Sigmoid colon (tissue), 7 donors: Measurements from ENCODE around the gene GDF2. TPM values are rescaled to one million over a fixed set of nuclear protein-coding genes. Genes with fewer than 3 reads are reported as not detected.

Source experiments
- DNase-seq: peaks from one replicate; pipeline ENCODE4 v3.0.0-alpha.2; 2019
- H3K27ac ChIP-seq, 4 donors: fragments of 200-600 bp; sonication (generic); one replicate each; pipeline ENCODE4 v1.5.1; 2016 to 2019; ENCODE audit warnings: mild to moderate bottlenecking in 1 of 4
- H3K27me3 ChIP-seq, 3 donors: fragments of 200-600 bp; sonication (generic); one replicate each; pipeline ENCODE4 v1.5.1; 2019; ENCODE audit warnings: mild to moderate bottlenecking in 1 of 3
- H3K36me3 ChIP-seq, 4 donors: fragments of 200-600 bp; sonication (generic); one replicate each; pipeline ENCODE4 v1.5.1; 2016 to 2019
- H3K4me1 ChIP-seq, 4 donors: fragments of 200-600 bp; sonication (generic); one replicate each; pipeline ENCODE4 v1.5.1; 2017 to 2019
- H3K4me3 ChIP-seq, 4 donors: fragments of 200-600 bp; sonication (generic); one replicate each; pipeline ENCODE4 v1.5.1; 2017 to 2019; ENCODE audit warnings: mild to moderate bottlenecking in 2 of 4, moderate library complexity in 1 of 4
- H3K9me3 ChIP-seq, 4 donors: fragments of 200-600 bp in 3 of 4; sonication (generic) in 3 of 4; one replicate each; pipeline versions ENCODE4 v1.5.1 to v1.6.1; 2013 to 2019
- EP300 ChIP-seq, 4 donors: sonication (generic); formaldehyde crosslinking; IDR thresholded peaks; one replicate each; pipeline ENCODE4 v1.6.1; 2017; ENCODE audit warnings: antibody characterized with exemption in 4 of 4
- POLR2A ChIP-seq, 2 donors: fragments of 450-650 bp; IDR thresholded peaks; one replicate each; pipeline ENCODE4 v1.6.1; 2016; ENCODE audit warnings: antibody characterized with exemption in 2 of 2, mild to moderate bottlenecking in 2 of 2, moderate library complexity in 2 of 2
- POLR2AphosphoS5 ChIP-seq, 4 donors: sonication (generic); formaldehyde crosslinking; IDR thresholded peaks; one replicate each; pipeline ENCODE4 v1.6.1; 2017; ENCODE audit warnings: antibody characterized with exemption in 4 of 4
- WGBS, 2 donors: extraction: QIAGEN DNeasy Blood & Tissue Kit; methylation state at CpG; one replicate each; pipeline ENCODE4 v1.1.7; 2013; 5-methylcytosine and 5-hydroxymethylcytosine counted together
- intact Hi-C: fragments of 100-400 bp; cut with DNase I; formaldehyde crosslinking; loops from one replicate; pipeline ENCODE4 v1.15.1; 2023
- polyA plus RNA-seq, 3 donors: library from polyadenylated mRNA; stranded (reverse); fragments of 200-250 nt; gene quantifications; one replicate each; pipeline ENCODE4 v1.2.3, GENCODE V29; 2013
- total RNA-seq, 4 donors: library from RNA; depleted of rRNA; stranded (reverse); fragments of >200 nt; gene quantifications; one replicate each; pipeline ENCODE4 v1.1.0, GENCODE V29; 2016
- TF ChIP-seq, protein P1 (sequence below), 4 experiments: fragments of 450-650 bp in 3 of 4; fragments of 200-600 bp in 1 of 4; IDR thresholded peaks; one replicate each; pipeline ENCODE4 v1.5.1; 2016 to 2019; ENCODE audit warnings: antibody characterized with exemption in 4 of 4, mild to moderate bottlenecking in 3 of 4, moderate library complexity in 2 of 4
- donor health status: healthy with polysubstance abuse.
- donor health status: Bipolar disorder and iron deficiency.
- donor health status: healthy.

The GDF2 gene
- total and polyA plus RNA-seq, 7 donors, result not detected

DNA sequence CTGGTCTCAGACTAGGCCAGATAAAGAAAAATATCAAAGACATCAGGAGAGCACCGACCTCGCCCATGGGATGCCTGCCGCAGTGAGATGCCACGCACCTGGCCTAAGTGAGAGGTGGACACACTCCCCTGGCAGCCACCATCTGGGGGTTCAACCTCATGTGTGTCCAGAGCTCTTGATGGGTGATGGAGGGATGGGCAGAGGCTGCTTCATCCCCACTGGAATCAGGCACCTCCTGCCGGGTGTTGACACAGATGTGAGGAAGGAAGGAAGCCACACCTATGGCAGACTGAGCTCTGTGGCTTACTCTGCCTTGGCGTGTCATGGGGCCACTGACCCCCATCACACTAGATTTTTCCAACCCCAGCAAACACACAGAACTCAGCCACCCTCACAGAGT lies 50.5 kb downstream of the GDF2 start:
- Histone ChIP-seq H3K4me3 (no peak overlapping the region), H3K4me1 (peaks cover 0 to 13% (median 12%) of the 10 kb centered on the region in 4 donors), H3K27me3 (no peaks in the 10 kb centered on the region), H3K27ac (no peak overlapping the region), H3K36me3 (no peaks in the 10 kb centered on the region), H3K9me3 (no peaks in the 10 kb centered on the region)
- DNase-seq, result no peak
- 82 to 85% methylated on average over 6 of the region's 6 CpGs for WGBS, 2 donors
- TF ChIP-seq POLR2AphosphoS5 (IDR thresholded peaks at IDR 0.05), result no peak
- no peak for TF ChIP-seq POLR2A (IDR thresholded peaks at IDR 0.05)
- TF ChIP-seq, protein P1, sequence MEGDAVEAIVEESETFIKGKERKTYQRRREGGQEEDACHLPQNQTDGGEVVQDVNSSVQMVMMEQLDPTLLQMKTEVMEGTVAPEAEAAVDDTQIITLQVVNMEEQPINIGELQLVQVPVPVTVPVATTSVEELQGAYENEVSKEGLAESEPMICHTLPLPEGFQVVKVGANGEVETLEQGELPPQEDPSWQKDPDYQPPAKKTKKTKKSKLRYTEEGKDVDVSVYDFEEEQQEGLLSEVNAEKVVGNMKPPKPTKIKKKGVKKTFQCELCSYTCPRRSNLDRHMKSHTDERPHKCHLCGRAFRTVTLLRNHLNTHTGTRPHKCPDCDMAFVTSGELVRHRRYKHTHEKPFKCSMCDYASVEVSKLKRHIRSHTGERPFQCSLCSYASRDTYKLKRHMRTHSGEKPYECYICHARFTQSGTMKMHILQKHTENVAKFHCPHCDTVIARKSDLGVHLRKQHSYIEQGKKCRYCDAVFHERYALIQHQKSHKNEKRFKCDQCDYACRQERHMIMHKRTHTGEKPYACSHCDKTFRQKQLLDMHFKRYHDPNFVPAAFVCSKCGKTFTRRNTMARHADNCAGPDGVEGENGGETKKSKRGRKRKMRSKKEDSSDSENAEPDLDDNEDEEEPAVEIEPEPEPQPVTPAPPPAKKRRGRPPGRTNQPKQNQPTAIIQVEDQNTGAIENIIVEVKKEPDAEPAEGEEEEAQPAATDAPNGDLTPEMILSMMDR (IDR thresholded peaks at IDR 0.05), result no peak
- TF ChIP-seq EP300 (IDR thresholded peaks at IDR 0.05), result no peak
- intact Hi-C loops, result no loop called here

DNA sequence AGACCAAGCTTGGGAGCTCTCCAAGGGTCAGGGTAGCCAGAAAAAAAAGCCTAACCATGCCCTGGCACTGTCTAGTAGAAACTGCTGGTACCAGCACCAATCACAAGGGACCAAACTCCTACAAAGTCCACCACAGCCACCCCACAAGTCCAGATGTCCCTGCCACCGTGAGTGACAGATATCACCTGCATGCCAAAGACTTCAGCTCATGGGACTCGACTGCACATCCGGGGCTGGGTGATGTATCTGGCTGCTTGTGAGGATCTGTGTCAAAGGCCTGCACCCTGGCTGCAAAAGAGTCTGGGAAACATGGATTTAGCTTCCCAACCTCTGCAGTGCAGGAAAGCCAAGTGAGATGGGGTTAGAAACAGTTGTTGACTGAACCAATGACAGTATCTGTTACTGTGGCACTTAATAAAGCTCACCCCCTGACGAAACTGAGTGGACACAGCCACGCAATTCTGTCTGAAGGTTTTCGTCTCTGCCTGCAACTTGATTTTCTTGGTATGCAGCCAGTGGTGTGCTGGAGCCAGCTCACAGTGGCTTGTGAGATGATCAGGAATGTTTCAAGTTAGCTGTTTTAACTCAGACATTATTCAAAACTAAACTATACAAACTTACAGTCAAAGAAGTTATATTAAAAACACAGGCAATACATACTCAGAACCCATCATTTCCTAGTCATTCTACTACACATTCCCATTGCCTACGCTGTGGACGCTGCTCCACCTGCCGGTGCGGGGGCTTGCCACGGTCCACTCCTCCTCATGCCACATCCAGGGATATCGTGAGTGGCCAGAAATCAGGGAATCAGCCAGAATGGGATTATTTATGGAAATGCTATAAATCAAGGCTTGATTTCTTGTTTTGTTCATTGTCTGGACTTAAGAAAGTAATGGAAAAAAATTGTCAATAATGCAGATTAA lies 52.6 kb downstream of the GDF2 start:
- peaks cover 0 to 6% (median 0%) of the 10 kb centered on the region in 3 donors for H3K27me3 ChIP-seq
- WGBS, 2 donors, result 80 to 91% methylated on average over 12 of the region's 12 CpGs
- peak overlapping the region in 1 of 4 donors; percentile 22 for H3K27ac ChIP-seq
- no peaks in the 10 kb centered on the region for H3K9me3 ChIP-seq
- no peaks in the 10 kb centered on the region for H3K36me3 ChIP-seq
- intact Hi-C loops, result no loop called here
- no peak overlapping the region for H3K4me3 ChIP-seq
- H3K4me1 ChIP-seq, result peaks cover 0 to 13% (median 12%) of the 10 kb centered on the region in 4 donors
- TF ChIP-seq POLR2AphosphoS5 (IDR thresholded peaks at IDR 0.05), result no peak
- TF ChIP-seq, protein P1 (IDR thresholded peaks at IDR 0.05), result peak in 1 of 4 experiments; percentile 12
- DNase-seq, result no peak

DNA sequence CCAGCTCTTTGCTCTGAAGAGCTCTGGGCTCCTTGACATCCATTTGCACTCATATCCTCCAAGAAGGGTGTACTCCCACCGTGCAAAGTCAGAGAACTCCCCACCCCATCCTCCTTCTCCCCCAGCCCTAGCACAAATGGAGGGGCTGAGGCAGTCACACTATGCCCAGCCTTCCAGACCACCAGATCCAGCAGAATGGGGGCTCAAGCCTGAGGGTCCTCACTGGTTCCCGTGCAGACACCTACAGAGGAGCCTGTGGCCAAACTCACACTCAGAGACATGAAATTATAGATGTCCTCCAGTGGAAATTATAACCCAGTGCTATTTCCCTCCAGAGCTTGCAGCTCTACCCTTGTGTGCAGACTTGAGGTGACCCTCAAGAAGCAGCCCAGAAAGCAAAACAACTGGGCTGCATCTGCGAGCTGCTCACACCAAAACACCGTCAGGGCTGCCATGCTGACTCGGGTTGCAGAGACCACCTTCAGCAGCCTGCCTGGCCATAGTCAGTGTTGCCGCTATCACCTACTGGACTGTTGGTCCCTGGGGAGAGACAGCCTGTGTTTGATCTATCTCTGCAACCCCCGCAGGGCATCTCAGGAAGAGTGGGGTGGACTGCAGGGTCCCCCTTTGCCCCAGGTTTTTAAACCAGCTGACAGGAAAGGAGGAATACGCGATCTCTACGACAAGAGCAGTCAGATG lies 54.4 kb downstream of the GDF2 start:
- Histone ChIP-seq H3K4me1 (peaks cover 0 to 13% (median 12%) of the 10 kb centered on the region in 4 donors), H3K27me3 (peaks cover 0 to 9% (median 0%) of the 10 kb centered on the region in 3 donors), H3K27ac (no peak overlapping the region), H3K36me3 (no peaks in the 10 kb centered on the region), H3K9me3 (no peaks in the 10 kb centered on the region), H3K4me3 (no peak overlapping the region)
- TF ChIP-seq, protein P1 (IDR thresholded peaks at IDR 0.05), result no peak
- no peak for TF ChIP-seq POLR2AphosphoS5 (IDR thresholded peaks at IDR 0.05)
- no peak for TF ChIP-seq EP300 (IDR thresholded peaks at IDR 0.05)
- TF ChIP-seq POLR2A (IDR thresholded peaks at IDR 0.05), result no peak
- WGBS, 2 donors, result 70 to 73% methylated on average over 10 of the region's 10 CpGs
- intact Hi-C loops, result no loop called here
- no peak for DNase-seq

Other genes with a start within 250 kb of the GDF2 start
- gene GDF10, start 22.3 kb upstream of the GDF2 start, total RNA-seq, result 10 to 100 TPM in 1 of 4 donors, 1 to 10 TPM in 3; 3.8 to 11.9 (median 4.9) TPM
- under 1 TPM in 1 of 3 donors, not detected in 2; 0.67 TPM for gene GDF10, start 22.3 kb upstream of the GDF2 start, polyA plus RNA-seq
- not detected for gene RBP3, start 25.9 kb downstream of the GDF2 start, total RNA-seq
- not detected for gene RBP3, start 25.9 kb downstream of the GDF2 start, polyA plus RNA-seq
- under 1 TPM in 1 of 4 donors, not detected in 3; 0.16 TPM for gene ZNF488, start 61.8 kb downstream of the GDF2 start, total RNA-seq
- gene ZNF488, start 61.8 kb downstream of the GDF2 start, polyA plus RNA-seq, result under 1 TPM; 0.60 to 0.82 (median 0.69) TPM
- gene ANXA8, start 161.7 kb downstream of the GDF2 start, total RNA-seq, result under 1 TPM in 3 of 4 donors, not detected in 1; 0.16 to 0.55 (median 0.36) TPM
- gene ANXA8, start 161.7 kb downstream of the GDF2 start, polyA plus RNA-seq, result under 1 TPM in 2 of 3 donors, not detected in 1; 0.12 to 0.60 TPM
- gene FAM25G, start 169.2 kb downstream of the GDF2 start, total RNA-seq, result not detected
- gene FAM25G, start 169.2 kb downstream of the GDF2 start, polyA plus RNA-seq, result 10 to 100 TPM in 1 of 3 donors, 1 to 10 TPM in 1, not detected in 1; 1.8 to 12.5 TPM
- gene AGAP9, start 201.2 kb downstream of the GDF2 start, total RNA-seq, result 1 to 10 TPM; 4.2 to 7.7 (median 6.5) TPM
- 1 to 10 TPM in 2 of 3 donors, under 1 TPM in 1; 0.60 to 8.2 (median 1.2) TPM for gene AGAP9, start 201.2 kb downstream of the GDF2 start, polyA plus RNA-seq